HG03520 (cell line): Measurements from ENCODE around the gene LVRN.
"Not testable (repeated sequence)": the region's sequence is repeated elsewhere in the genome, so short reads cannot be mapped to it uniquely, and the experiment has no call there.

Experiments
- ATAC-seq: cut with Tn5 transposase; IDR thresholded peaks from one replicate; pipeline ENCODE4 v1.9.1; 2021; ENCODE audit warnings: mild to moderate bottlenecking, moderate library complexity; ENCODE audit not compliant: unreplicated experiment

The LVRN gene, protein sequence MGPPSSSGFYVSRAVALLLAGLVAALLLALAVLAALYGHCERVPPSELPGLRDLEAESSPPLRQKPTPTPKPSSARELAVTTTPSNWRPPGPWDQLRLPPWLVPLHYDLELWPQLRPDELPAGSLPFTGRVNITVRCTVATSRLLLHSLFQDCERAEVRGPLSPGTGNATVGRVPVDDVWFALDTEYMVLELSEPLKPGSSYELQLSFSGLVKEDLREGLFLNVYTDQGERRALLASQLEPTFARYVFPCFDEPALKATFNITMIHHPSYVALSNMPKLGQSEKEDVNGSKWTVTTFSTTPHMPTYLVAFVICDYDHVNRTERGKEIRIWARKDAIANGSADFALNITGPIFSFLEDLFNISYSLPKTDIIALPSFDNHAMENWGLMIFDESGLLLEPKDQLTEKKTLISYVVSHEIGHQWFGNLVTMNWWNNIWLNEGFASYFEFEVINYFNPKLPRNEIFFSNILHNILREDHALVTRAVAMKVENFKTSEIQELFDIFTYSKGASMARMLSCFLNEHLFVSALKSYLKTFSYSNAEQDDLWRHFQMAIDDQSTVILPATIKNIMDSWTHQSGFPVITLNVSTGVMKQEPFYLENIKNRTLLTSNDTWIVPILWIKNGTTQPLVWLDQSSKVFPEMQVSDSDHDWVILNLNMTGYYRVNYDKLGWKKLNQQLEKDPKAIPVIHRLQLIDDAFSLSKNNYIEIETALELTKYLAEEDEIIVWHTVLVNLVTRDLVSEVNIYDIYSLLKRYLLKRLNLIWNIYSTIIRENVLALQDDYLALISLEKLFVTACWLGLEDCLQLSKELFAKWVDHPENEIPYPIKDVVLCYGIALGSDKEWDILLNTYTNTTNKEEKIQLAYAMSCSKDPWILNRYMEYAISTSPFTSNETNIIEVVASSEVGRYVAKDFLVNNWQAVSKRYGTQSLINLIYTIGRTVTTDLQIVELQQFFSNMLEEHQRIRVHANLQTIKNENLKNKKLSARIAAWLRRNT

DNA sequence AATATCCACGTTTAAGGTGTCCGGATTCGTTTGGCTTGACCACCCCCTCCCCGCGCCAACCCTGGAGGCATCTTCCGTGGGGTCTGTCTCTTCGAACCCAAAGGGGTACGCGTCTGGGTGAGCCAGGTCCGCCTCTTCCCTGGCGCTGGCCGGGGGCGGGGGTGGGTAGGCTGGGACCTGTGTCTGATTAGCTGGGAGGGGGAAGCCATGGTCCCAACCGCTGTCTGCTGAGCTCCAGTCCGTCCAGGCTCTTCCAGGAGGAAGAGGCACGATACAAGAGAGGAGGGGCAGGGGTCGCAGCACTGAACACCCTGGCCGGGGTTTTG is at the start of gene LVRN:
TSS of gene LVRN (plus strand) at position 237 of the 326 bp plus-strand sequence. CDS start 143 bp downstream, outside the sequence.
- no peak for ATAC-seq

DNA sequence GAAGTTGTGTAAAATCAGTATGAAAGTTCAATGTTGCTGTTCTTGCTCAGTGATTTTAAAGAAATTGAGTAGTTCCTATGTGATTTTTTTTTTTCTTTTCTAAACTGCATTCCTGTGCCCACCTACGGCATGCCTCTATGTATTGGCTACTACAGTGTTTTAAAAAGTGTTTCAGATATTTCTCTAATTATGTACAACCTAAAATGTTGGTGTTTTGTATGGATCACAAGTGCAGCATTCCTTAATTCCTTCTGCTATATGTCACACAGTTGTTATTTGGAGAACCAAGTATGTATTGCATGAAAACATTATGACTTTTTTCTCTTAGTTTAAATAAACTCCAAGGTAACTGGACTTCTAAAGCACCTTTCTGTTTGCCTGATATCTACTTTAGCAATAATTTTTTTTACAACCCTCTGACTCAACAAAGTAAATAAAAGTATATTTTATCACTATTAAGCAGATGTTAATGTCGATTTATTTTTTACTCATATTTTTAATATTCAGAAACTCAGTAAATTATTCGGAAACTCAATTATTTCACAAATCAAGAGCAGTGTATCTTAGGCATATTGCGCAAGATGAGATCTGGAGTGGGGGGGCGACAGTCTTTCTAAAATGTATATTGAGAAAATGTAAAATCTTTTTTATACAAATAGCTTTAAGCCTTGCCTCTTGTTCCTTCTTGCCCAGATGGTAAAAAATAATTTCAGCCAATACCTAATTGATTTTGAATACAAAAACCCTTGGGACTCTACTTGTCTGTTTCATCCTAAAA is 48.5 kb upstream of the LVRN start:
- ATAC-seq, result not testable (repeated sequence)

GRCh38 chr5:115920171-115920725 is 42.0 kb upstream of the LVRN start:
- no peak for ATAC-seq

GRCh38 chr5:115928578-115929407 is 33.5 kb upstream of the LVRN start:
- not testable (repeated sequence) for ATAC-seq

DNA sequence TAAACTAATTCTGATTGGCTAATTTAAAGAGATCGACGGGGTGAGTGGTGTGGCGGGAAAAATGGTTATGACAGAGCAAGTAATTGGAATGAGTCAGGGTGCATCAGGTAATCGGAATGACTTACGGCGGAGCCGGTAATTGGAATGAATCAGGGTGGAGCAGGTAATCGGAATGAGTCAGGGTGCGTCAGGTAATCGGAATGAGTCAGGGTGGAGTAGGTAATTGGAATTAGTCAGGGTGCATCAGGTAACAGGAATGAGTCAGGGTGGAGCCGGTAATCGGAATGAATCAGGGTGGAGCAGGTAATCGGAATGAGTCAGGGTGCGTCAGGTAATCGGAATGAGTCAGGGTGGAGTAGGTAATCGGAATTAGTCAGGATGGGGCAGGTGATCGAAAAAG is 32.1 kb upstream of the LVRN start:
- ATAC-seq, result not testable (repeated sequence)

GRCh38 chr5:115930630-115931337 is 31.5 kb upstream of the LVRN start:
- ATAC-seq, result no peak

DNA sequence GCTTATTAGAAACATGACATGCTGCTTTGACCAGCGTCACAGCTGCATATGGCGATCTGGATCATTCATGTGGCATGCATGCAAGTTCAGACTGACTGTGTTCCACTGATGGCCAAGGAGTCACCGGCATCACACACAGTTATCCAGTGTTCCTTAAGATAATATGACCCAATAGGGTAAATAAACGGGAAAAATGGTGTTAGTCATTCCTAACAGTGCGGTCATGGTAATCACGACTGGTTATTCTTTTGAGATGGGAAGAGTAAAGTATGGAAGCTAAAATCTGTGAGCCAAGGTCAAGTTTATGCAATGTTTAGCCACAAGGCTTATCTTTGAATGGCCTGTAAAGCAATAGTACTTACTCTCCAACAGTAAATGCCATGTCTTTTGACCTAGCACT is 29.3 kb upstream of the LVRN start:
- ATAC-seq, result no peak

DNA sequence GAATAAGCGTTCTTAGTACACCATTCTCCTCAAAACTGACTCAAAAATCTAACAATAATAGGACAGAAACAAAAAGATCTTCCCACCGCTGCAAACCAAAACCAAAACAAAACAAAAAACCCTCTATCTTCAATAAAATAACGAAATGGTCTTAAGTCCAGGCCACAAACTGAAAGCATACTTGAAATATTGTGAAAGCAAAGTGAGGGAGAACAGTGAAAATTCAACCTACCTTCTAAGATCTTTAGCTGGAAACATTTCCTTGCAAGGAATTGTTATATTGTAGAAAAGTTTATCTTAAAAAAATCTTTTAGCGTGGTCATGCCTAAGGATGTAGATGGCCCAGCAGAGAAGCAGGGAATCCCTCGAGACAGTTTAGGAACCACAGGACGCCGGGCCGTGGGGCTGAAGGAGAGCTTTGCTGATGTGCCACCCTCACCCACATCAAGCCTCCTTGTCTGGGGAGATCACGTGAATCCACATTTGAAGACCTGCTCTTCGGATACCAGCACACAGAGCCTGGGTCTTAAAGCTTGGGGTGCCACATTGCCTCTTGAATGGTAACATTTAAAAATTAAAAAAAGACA is 27.8 kb upstream of the LVRN start:
- no peak for ATAC-seq

GRCh38 chr5:115936031-115936430 is 26.2 kb upstream of the LVRN start:
- ATAC-seq, result no peak

DNA sequence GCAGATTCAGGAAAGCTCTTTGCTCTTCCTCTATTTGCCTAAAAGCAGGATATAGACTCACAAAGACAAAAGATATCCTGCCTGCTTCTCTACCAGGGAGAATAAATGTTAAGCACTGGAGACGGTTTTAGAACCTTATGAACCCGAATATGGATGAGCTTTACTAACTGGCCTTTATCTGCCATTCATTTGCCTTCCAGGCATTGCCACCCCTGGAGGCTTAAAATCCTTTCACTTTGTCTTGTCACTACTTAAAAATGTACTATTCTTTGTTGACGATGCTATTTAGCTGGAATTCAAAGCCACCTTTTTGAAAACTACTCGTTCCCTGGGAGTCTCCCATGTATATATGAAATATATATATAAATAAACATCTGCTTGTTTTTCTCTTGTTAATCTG is 23.2 kb upstream of the LVRN start:
- no peak for ATAC-seq

GRCh38 chr5:115940080-115940810 is 22.0 kb upstream of the LVRN start:
- ATAC-seq, result no peak

DNA sequence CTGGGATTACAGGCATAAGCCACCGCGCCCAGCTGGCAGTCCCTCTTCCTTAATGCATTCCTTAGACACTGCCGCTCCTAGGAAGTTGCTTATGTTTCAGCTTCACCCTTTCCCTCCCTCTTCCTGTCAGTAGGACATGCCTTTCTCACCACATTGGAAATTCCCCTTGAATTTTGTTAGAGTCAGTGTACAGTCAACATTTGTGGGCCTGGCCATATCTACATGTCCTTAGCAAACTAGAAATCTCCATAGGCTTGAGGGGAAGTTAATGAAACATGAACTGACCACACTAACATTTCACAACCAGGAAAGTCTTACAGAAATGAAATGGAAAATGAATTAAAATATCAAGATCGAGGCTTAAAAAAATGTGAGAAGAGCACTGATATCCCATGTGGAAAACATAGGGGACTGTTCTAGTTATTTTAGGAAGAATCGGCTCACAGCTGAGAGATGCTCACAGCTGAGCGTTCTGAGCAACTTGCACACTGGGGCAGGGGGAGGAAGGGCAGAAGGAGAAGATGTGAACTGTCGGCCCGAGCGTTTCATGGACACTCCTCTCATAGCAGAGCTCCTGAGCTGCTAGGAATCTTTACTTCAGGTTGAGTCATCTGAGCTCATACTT is 21.1 kb upstream of the LVRN start:
- no peak for ATAC-seq

- ATAC-seq, result no peak
Measured at GRCh38 chr5:115944501-115944900, 17.8 kb upstream of the LVRN start.

DNA sequence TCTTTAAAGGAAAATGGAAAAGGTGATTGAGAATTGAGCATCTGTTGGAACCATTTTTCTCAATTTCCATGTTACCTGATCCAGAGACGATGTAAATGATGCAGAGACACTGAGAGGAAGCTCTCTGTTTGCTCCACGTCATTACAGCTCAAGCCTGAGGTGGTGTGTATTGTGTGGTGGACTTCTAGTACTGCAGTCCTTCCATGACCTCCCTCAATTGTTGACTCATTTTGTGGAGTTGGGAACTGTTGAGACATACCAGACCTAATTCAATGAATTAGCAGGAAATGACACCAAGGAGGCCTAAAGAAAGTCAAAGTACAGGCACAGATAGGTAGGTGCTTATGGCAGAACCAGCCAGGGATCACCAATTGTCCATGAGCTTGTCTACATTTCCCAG is 15.6 kb upstream of the LVRN start:
- no peak for ATAC-seq

GRCh38 chr5:115947260-115947659 is 15.0 kb upstream of the LVRN start:
- ATAC-seq, result no peak

- ATAC-seq, result no peak
Measured at GRCh38 chr5:115948091-115948534, 14.2 kb upstream of the LVRN start.

DNA sequence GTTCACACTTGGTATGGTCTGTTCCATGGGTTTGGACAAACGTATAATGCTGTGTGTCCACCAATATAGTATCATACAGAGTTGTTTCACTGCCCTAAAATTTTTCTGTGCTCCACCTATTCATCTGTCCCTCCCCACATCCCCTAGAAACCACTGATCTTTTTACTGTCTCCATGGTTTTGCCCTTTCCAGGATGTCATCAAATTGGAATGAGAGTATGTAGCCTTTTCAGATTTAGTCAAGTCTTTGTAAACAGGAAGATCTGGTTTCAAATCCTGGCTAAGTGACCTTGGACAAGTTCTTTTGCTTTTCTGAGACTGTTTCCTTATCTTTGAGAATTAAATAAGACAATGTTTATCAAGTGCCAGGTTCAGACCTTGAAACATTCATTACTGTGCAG is 13.2 kb upstream of the LVRN start:
- no peak for ATAC-seq

DNA sequence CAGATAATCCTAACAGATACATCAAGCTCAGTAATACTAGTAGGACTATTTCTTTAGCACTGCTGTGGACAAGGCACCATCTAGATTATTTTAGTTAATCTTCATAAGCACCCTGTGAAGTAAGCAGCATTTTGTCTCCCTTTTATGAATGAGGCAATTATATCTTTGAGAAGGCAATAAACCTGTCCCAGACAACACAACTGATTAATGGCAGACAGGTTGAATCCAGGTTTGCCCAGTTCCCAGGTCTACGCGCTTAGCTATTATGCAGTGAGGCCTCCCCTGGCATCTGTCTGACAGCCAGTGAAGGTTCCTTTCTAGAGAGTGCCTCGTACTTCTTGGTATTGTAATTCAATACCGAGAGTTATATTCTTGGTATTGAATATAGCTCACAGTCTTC is 9.7 kb upstream of the LVRN start:
- ATAC-seq, result no peak
